ENCODE data around the gene ABHD17C.

Gene ABHD17C

GRCh38 chr15:80780416-80781221 is 85.5 kb downstream of the ABHD17C start:
- DNase-seq (ENCODE audit: low read depth): peak; percentile 62
- peak overlapping the region; percentile 89 for H3K4me3 ChIP-seq (ENCODE audit: low read length)
- TF ChIP-seq, protein P1, sequence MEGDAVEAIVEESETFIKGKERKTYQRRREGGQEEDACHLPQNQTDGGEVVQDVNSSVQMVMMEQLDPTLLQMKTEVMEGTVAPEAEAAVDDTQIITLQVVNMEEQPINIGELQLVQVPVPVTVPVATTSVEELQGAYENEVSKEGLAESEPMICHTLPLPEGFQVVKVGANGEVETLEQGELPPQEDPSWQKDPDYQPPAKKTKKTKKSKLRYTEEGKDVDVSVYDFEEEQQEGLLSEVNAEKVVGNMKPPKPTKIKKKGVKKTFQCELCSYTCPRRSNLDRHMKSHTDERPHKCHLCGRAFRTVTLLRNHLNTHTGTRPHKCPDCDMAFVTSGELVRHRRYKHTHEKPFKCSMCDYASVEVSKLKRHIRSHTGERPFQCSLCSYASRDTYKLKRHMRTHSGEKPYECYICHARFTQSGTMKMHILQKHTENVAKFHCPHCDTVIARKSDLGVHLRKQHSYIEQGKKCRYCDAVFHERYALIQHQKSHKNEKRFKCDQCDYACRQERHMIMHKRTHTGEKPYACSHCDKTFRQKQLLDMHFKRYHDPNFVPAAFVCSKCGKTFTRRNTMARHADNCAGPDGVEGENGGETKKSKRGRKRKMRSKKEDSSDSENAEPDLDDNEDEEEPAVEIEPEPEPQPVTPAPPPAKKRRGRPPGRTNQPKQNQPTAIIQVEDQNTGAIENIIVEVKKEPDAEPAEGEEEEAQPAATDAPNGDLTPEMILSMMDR (conservative IDR thresholded peaks at IDR 0.05; ENCODE audit: low read length): no peak

- TF ChIP-seq, protein P1 (conservative IDR thresholded peaks at IDR 0.05; ENCODE audit: low read length): no peak
- peak overlapping the region; percentile 89 for H3K4me3 ChIP-seq (ENCODE audit: low read length)
- DNase-seq (ENCODE audit: low read depth): no peak
Measured at GRCh38 chr15:80783260-80783659, 88.2 kb downstream of the ABHD17C start.

GRCh38 chr15:80785335-80785734 is 90.2 kb downstream of the ABHD17C start:
- peak overlapping the region; percentile 19 for H3K4me3 ChIP-seq (ENCODE audit: low read length)
- no peak for DNase-seq (ENCODE audit: low read depth)
- TF ChIP-seq, protein P1 (conservative IDR thresholded peaks at IDR 0.05; ENCODE audit: low read length): no peak

DNA sequence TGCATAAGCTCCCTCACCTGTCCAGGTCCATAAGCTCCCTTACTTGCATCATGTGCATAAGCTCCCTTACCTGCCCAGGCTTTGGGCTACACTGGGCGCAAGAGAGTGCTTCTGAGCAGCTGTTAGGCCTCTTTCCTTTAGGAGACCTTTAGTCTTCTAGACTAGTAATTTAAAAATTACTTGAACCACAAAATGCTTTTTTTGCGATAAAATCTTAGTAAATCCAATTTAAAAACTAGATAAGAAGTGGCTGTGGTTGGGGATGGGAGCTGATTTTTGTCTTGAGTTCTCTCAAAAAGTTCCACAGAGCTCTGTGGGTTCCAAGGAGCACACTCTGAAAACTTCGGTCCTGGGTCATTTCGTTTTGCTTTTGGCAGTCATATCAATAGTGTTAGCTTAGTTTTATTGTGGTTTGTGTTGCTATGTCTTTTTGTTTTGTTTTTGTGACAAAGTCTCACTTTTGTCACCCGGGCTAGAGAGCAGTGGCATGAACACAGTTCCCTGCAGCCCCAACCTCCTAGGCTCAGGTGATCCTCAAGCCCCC is 90.8 kb downstream of the ABHD17C start:
- H3K4me3 ChIP-seq (ENCODE audit: low read length): peak overlapping the region; percentile 19
- no peak for DNase-seq (ENCODE audit: low read depth)
- TF ChIP-seq, protein P1 (conservative IDR thresholded peaks at IDR 0.05; ENCODE audit: low read length): no peak

DNA sequence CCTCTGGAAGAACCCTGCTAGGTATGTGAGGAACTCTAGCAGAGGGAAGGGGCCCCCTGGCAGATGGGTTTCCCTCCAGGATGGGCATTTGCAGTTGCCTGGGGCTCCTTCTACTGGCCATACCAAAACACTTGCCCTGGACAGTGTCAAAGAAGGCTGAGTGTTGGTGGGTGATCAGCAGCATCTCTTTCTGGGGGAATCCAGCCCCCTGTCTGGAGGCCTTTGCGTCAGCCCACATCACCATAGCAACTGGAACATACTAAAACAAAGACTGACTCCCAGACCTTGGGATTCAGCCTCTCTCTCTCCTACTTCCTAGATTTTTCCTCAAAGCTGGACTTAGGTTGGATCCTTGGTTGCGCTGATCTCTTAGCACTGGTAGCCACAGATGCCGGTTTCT is 92.2 kb downstream of the ABHD17C start:
- TF ChIP-seq, protein P1 (conservative IDR thresholded peaks at IDR 0.05; ENCODE audit: low read length): peak; percentile 34
- H3K4me3 ChIP-seq (ENCODE audit: low read length): no peak overlapping the region
- DNase-seq (ENCODE audit: low read depth): no peak

- DNase-seq (ENCODE audit: low read depth): peak; percentile 48
- TF ChIP-seq, protein P1 (conservative IDR thresholded peaks at IDR 0.05; ENCODE audit: low read length): no peak
- no peak overlapping the region for H3K4me3 ChIP-seq (ENCODE audit: low read length)
Measured at GRCh38 chr15:80788536-80788935, 93.4 kb downstream of the ABHD17C start.

DNA sequence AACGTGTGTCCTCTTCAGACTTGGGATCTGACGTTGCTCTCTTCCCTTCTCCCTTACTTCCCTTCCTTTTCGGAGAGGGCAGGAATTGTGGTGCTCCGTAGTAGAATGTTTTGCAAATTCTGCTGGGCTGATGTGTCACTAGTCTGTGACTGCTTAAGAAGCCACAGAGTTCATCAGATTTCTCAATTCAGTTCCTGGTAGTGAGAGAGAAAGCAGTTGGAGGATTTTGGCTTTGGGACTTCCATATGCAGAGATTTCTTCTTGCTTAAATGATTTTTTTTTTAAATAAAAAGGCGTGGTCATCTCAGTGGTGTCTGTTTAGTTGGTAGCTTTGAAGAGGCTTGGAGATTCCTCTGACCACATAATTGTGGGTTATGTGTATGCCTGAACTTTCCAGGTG is 94.2 kb downstream of the ABHD17C start:
- TF ChIP-seq, protein P1 (conservative IDR thresholded peaks at IDR 0.05; ENCODE audit: low read length): no peak
- H3K4me3 ChIP-seq (ENCODE audit: low read length): peak overlapping the region; percentile 7; the same call in 1 of the 2 replicates
- peak; percentile 86 for DNase-seq (ENCODE audit: low read depth)

Data from AG10803 (cell line).